ENCODE results near the gene ZNF512.
"Not testable (repeated sequence)": the region's sequence is repeated elsewhere in the genome, so short reads cannot be mapped to it uniquely, and the experiment has no call there.

ZNF512 gene

GRCh38 chr2:27582129-27582694, 630 bp upstream of the ZNF512 start:
- no peak for DNase-seq (ENCODE audit: low read depth, low spot score)

- DNase-seq (ENCODE audit: low read depth, low spot score) = no peak
Measured at GRCh38 chr2:27583390-27583915, 611 bp downstream of the ZNF512 start.

GRCh38 chr2:27584597-27584996, 1.8 kb downstream of the ZNF512 start:
- DNase-seq (ENCODE audit: low read depth, low spot score) = no peak

GRCh38 chr2:27587025-27587424, 4.2 kb downstream of the ZNF512 start:
- no peak for DNase-seq (ENCODE audit: low read depth, low spot score)

- DNase-seq (ENCODE audit: low read depth, low spot score) = no peak
Measured at GRCh38 chr2:27588308-27588707, 5.5 kb downstream of the ZNF512 start.

- no peak for DNase-seq (ENCODE audit: low read depth, low spot score)
Measured at GRCh38 chr2:27591745-27592144, 8.9 kb downstream of the ZNF512 start.

- DNase-seq (ENCODE audit: low read depth, low spot score) = no peak
Measured at GRCh38 chr2:27593240-27593639, 10.4 kb downstream of the ZNF512 start.

- DNase-seq (ENCODE audit: low read depth, low spot score) = not testable (repeated sequence)
Measured at GRCh38 chr2:27594020-27594703, 11.3 kb downstream of the ZNF512 start.

- not testable (repeated sequence) for DNase-seq (ENCODE audit: low read depth, low spot score)
Measured at GRCh38 chr2:27595412-27595811, 12.6 kb downstream of the ZNF512 start.

GRCh38 chr2:27596627-27597026, 13.8 kb downstream of the ZNF512 start:
- DNase-seq (ENCODE audit: low read depth, low spot score) = no peak

GRCh38 chr2:27606611-27607010, 23.8 kb downstream of the ZNF512 start:
- peak; percentile 20 for DNase-seq (ENCODE audit: low read depth, low spot score)

GRCh38 chr2:27613985-27614384, 31.1 kb downstream of the ZNF512 start:
- no peak for DNase-seq (ENCODE audit: low read depth, low spot score)

GRCh38 chr2:27615316-27615715, 32.5 kb downstream of the ZNF512 start:
- DNase-seq (ENCODE audit: low read depth, low spot score) = no peak

- DNase-seq (ENCODE audit: low read depth, low spot score) = no peak
Measured at GRCh38 chr2:27621524-27621923, 38.7 kb downstream of the ZNF512 start.

GRCh38 chr2:27622921-27623384, 40.1 kb downstream of the ZNF512 start:
- DNase-seq (ENCODE audit: low read depth, low spot score) = no peak

GRCh38 chr2:27624943-27625342, 42.1 kb downstream of the ZNF512 start:
- DNase-seq (ENCODE audit: low read depth, low spot score) = no peak

GRCh38 chr2:27626323-27626722, 43.5 kb downstream of the ZNF512 start:
- DNase-seq (ENCODE audit: low read depth, low spot score) = not testable (repeated sequence)

GRCh38 chr2:27626921-27627320, 44.1 kb downstream of the ZNF512 start:
- DNase-seq (ENCODE audit: low read depth, low spot score) = not testable (repeated sequence)

GRCh38 chr2:27627963-27628766, 45.3 kb downstream of the ZNF512 start:
- no peak for DNase-seq (ENCODE audit: low read depth, low spot score)

GRCh38 chr2:27628767-27629709, 46.2 kb downstream of the ZNF512 start, which contains the start of the genes CCDC121 and GPN1:
Gene CCDC121 (minus strand): TSS chr2:27629012. CDS start chr2:27627799, 1,213 bp downstream.
Gene GPN1 (plus strand): TSS chr2:27629050. CDS start chr2:27629059, 9 bp downstream.
- peak; percentile 68 for DNase-seq (ENCODE audit: low read depth, low spot score)

- not testable (repeated sequence) for DNase-seq (ENCODE audit: low read depth, low spot score)
Measured at GRCh38 chr2:27630257-27630656, 47.4 kb downstream of the ZNF512 start.

All from brain pericyte (primary cell).